Measurements from ENCODE around the gene RBM23.
A peak's percentile ranks its signal among the peaks of the same experiment; 100 is the strongest.

Gene RBM23

DNA sequence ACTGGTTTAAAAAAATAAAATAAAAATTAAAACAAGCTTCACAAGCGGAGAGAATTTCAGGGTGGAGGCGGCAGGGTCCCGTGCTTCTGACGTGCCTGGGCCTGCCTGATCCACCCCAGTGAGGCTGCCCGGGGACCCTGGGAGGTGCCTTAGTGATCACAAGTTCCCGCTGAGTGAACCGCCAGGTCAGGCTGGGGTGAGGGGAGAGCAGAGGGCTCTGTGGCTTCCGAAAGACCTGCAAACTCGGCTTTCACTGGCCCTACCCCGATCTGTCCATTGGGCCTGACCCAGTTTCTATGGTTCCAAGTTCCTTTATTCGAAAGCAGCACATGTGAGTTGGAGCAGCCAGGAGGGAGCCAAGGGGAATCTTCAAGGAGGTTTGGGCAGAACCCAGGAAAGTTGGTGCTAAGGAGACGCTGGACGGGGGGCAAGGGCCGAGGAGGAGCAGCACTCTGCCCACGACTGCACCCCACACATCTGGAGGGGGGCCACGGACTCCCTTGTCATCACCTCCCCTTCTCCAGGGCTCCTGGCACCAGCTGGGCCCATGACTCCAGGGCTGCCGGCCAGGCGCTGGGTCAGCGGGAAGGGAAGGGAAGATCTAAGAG lies 69.6 kb downstream of the RBM23 start:
- in situ Hi-C loops (cut with MboI; ENCODE audit: low pct_unique_long_range_greater_than_20kb, low sequenced_read_pairs, unreplicated experiment): no loop called here
- peak; percentile 19 for DNase-seq (ENCODE audit: low spot score)
- TF ChIP-seq, protein P1, sequence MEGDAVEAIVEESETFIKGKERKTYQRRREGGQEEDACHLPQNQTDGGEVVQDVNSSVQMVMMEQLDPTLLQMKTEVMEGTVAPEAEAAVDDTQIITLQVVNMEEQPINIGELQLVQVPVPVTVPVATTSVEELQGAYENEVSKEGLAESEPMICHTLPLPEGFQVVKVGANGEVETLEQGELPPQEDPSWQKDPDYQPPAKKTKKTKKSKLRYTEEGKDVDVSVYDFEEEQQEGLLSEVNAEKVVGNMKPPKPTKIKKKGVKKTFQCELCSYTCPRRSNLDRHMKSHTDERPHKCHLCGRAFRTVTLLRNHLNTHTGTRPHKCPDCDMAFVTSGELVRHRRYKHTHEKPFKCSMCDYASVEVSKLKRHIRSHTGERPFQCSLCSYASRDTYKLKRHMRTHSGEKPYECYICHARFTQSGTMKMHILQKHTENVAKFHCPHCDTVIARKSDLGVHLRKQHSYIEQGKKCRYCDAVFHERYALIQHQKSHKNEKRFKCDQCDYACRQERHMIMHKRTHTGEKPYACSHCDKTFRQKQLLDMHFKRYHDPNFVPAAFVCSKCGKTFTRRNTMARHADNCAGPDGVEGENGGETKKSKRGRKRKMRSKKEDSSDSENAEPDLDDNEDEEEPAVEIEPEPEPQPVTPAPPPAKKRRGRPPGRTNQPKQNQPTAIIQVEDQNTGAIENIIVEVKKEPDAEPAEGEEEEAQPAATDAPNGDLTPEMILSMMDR (IDR thresholded peaks at IDR 0.05; ENCODE audit: extremely low read depth, insufficient read depth, missing control alignments): no peak

DNA sequence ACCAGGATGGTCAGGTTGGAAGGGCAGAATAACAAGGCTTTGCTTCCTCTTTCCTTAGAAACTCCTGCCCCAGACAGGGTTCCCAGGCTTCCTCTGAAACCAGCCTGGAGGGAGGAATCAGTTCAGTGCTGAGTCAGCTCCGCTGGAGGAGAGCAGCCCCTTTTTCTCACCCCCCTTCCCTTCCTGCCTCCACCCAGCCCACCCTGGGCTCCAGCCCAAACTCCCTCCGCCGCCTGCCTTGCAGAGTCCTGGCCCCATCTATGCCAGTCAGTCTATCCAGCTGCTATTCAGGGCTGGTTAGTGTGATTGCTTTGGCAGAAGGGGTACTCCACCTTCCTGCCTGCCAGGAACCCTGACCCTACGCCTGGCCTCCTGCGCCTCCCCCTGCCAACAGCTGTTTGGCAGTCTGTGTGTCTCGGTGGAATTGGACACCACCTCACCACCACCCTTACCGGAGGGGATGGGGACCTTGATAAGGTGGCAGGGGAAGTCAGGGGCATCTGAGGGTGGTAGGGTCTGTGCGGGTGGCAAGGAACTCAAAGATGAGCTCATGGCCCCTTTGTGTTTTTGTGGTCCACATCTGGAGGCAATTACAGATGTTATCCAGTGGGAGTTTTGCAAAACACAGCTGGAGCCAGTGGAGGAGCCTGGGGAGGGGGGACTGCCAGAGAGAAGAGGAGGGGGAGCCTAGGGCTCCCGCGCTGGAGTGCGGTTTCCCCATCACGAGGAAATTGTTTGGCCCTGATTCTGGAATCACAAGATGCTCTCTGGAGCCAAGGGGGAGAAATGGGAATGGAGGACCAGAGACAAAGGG lies 70.4 kb downstream of the RBM23 start:
- in situ Hi-C loops (cut with MboI; ENCODE audit: low pct_unique_long_range_greater_than_20kb, low sequenced_read_pairs, unreplicated experiment): no loop called here
- TF ChIP-seq, protein P1 (IDR thresholded peaks at IDR 0.05; ENCODE audit: extremely low read depth, insufficient read depth, missing control alignments): no peak
- peak; percentile 45 for DNase-seq (ENCODE audit: low spot score)

DNA sequence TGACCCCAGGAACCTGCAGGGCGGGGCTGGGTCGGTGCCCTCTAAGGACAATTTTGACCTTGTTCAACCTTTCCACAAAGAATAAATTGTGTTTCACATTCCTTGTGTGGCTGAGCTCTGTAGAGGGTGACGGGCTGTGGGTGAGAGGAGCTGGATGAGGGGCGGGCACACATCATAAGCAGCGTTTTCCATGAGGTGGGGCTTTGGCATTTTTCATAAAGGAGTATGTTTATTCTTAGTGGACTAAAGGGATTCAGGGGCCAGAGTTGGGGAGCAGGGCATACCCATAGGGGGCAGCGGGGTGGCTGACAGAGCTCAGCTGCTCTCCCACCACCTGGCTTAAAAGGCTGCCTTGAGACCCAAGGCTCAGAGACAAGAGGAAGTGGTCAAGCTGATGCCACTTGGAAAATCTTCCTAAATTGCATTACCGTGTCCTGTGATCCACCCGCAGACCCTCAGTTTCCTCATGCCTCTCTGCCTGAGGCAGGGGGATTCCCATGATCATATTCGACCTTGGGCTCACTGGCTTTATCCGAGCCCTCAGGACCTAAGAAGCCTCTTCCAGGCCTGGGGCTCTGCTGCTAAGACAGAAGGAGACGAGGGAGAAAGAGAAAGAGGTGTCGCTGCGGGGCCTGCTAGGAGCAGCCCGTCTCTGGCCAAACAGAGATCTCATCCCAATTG lies 71.1 kb downstream of the RBM23 start:
- TF ChIP-seq, protein P1 (IDR thresholded peaks at IDR 0.05; ENCODE audit: extremely low read depth, insufficient read depth, missing control alignments): peak; percentile 23
- DNase-seq (ENCODE audit: low spot score): peak; percentile 43
- in situ Hi-C loops (cut with MboI; ENCODE audit: low pct_unique_long_range_greater_than_20kb, low sequenced_read_pairs, unreplicated experiment): no loop called here

DNA sequence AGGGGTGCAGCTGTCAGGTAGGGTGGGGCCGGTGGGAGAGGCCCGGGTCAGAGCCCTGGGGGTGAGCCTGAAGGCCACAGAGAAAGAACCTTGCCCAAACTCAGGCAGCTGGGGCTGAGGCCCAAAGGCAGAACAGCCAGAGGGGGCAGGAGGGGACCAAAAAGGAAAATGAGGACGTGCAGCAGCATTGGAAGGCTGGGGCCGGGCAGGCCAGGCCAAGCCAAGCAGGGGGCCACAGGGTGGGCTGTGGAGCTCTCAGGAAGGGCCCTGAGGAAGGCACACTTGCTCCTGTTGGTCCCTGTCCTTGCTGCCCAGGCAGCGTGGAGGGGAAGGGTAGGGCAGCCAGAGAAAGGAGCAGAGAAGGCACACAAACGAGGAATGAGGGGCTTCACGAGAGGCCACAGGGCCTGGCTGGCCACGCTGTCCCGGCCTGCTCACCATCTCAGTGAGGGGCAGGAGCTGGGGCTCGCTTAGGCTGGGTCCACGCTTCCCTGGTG lies 72.1 kb downstream of the RBM23 start:
- peak; percentile 17 for DNase-seq (ENCODE audit: low spot score)
- TF ChIP-seq, protein P1 (IDR thresholded peaks at IDR 0.05; ENCODE audit: extremely low read depth, insufficient read depth, missing control alignments): no peak
- in situ Hi-C loops (cut with MboI; ENCODE audit: low pct_unique_long_range_greater_than_20kb, low sequenced_read_pairs, unreplicated experiment): no loop called here

DNA sequence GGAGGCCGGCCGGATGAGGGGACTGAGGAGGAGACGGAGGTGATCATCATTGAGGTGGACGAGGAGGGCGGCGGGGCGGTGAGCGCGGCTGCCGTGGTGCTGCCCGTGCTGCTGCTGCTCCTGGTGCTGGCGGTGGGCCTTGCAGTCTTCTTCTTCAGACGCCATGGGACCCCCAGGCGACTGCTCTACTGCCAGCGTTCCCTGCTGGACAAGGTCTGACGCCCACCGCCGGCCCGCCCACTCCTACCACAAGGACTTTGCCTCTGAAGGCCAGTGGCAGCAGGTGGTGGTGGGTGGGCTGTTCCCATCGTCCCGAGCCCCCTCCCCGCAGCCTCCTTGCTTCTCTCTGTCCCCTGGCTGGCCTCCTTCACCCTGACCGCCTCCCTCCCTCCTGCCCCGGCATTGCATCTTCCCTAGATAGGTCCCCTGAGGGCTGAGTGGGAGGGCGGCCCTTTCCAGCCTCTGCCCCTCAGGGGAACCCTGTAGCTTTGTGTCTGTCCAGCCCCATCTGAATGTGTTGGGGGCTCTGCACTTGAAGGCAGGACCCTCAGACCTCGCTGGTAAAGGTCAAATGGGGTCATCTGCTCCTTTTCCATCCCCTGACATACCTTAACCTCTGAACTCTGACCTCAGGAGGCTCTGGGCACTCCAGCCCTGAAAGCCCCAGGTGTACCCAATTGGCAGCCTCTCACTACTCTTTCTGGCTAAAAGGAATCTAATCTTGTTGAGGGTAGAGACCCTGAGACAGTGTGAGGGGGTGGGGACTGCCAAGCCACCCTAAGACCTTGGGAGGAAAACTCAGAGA lies 72.9 kb downstream of the RBM23 start:
- DNase-seq (ENCODE audit: low spot score): peak; percentile 21
- TF ChIP-seq, protein P1 (IDR thresholded peaks at IDR 0.05; ENCODE audit: extremely low read depth, insufficient read depth, missing control alignments): no peak
- in situ Hi-C loops (cut with MboI; ENCODE audit: low pct_unique_long_range_greater_than_20kb, low sequenced_read_pairs, unreplicated experiment): no loop called here

DNA sequence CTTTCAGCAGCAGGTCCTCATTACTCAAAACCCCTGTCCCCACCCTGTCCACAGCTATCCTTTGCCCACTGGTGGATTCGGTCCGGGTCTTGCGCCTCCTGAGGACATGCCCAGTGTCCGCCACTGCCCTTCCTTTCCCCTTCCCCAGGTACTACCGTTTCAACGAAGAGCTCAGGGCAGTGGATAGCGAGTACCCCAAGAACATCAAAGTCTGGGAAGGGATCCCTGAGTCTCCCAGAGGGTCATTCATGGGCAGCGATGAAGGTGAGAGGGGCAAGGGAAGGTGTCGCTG lies 73.9 kb downstream of the RBM23 start:
- TF ChIP-seq, protein P1 (IDR thresholded peaks at IDR 0.05; ENCODE audit: extremely low read depth, insufficient read depth, missing control alignments): no peak
- DNase-seq (ENCODE audit: low spot score): no peak
- in situ Hi-C loops (cut with MboI; ENCODE audit: low pct_unique_long_range_greater_than_20kb, low sequenced_read_pairs, unreplicated experiment): no loop called here

Measured in GM13977 (cell line).